HepG2 (cell line): ENCODE measurements around the gene PRRT1B. TPM values are rescaled to one million over a fixed set of nuclear protein-coding genes. Genes with fewer than 3 reads are reported as not detected.

Experiments used
- AGO2 ChIP-seq: fragments of 200-400 bp; formaldehyde crosslinking; optimal IDR thresholded peaks from 2 replicates; pipeline ENCODE3; 2017; ENCODE audit warnings: mild to moderate bottlenecking, low read depth, low read length, moderate library complexity
- AHR ChIP-seq: IDR thresholded peaks from 2 replicates; pipeline ENCODE4 v1.6.1; 2018; ENCODE audit warnings: missing genetic modification reagents, missing compliant biosample characterization
- ERF ChIP-seq: IDR thresholded peaks from 2 replicates; pipeline ENCODE4 v1.6.1; 2018; ENCODE audit warnings: missing biosample characterization, missing genetic modification reagents
- HMGA1 ChIP-seq: sonication (generic); formaldehyde crosslinking; conservative IDR thresholded peaks from 2 replicates; pipeline ENCODE4 v1.4.0; 2020; ENCODE audit warnings: missing genetic modification reagents
- LCORL ChIP-seq, 2 experiments: fragments of 450-650 bp in 1 of 2; sonication (generic) in 1 of 2; formaldehyde crosslinking in 1 of 2; IDR thresholded peaks; 2 replicates each; pipeline versions ENCODE4 v1.5.0 to v1.6.1; 2017 to 2020; ENCODE audit warnings: antibody characterized with exemption in 1 of 2, missing genetic modification reagents in 1 of 2
- MAFF ChIP-seq: IDR thresholded peaks from 2 replicates; pipeline ENCODE4 v1.6.1; 2011; ENCODE audit warnings: low read depth, low read length, improper control_type of control experiment
- MED13 ChIP-seq: sonication (generic); formaldehyde crosslinking; IDR thresholded peaks from 2 replicates; pipeline ENCODE4 v1.5.0; 2020; ENCODE audit warnings: missing genetic modification reagents
- MTF1 ChIP-seq: sonication (generic); formaldehyde crosslinking; IDR thresholded peaks from 2 replicates; pipeline ENCODE4 v1.5.0; 2020; ENCODE audit warnings: missing genetic modification reagents
- MXI1 ChIP-seq: IDR thresholded peaks from 3 replicates; pipeline ENCODE4 v1.6.1; 2012; ENCODE audit warnings: low read depth, low read length, inconsistent platforms, borderline replicate concordance
- NFATC3 ChIP-seq: sonication (generic); formaldehyde crosslinking; IDR thresholded peaks from 2 replicates; pipeline ENCODE4 v1.5.1; 2020; ENCODE audit warnings: mild to moderate bottlenecking, missing genetic modification reagents
- NONO ChIP-seq, 2 experiments: fragments of 450-650 bp in 1 of 2; sonication (generic) in 1 of 2; formaldehyde crosslinking in 1 of 2; IDR thresholded peaks in 1 of 2; conservative IDR thresholded peaks in 1 of 2; 2 replicates each; pipeline versions ENCODE4 v1.6.1 to v1.8.0; 2017 to 2022; ENCODE audit warnings: mild to moderate bottlenecking in 1 of 2, missing genetic modification reagents in 1 of 2, moderate library complexity in 1 of 2
- NR2F1 ChIP-seq, 2 experiments: fragments of 450-650 bp in 1 of 2; formaldehyde crosslinking in 1 of 2; IDR thresholded peaks; 2 replicates each; pipeline versions ENCODE4 v1.5.0 to v1.6.1; 2016 to 2020; ENCODE audit warnings: mild to moderate bottlenecking in 1 of 2, missing compliant biosample characterization in 1 of 2, missing genetic modification reagents in 1 of 2, moderate library complexity in 1 of 2
- SMARCC2 ChIP-seq: fragments of 450-650 bp; IDR thresholded peaks from 2 replicates; pipeline ENCODE4 v1.6.1; 2017; ENCODE audit warnings: antibody characterized with exemption, mild to moderate bottlenecking
- SSRP1 ChIP-seq: IDR thresholded peaks from 2 replicates; pipeline ENCODE4 v1.6.1; 2016; ENCODE audit warnings: control low read depth
- STAG1 ChIP-seq: sonication (generic); formaldehyde crosslinking; IDR thresholded peaks from 2 replicates; pipeline ENCODE4 v1.4.0; 2020; ENCODE audit warnings: missing genetic modification reagents
- SYNCRIP ChIP-seq: fragments of 200-400 bp; formaldehyde crosslinking; IDR thresholded peaks from 2 replicates; pipeline ENCODE4 v1.6.1; 2018; ENCODE audit warnings: mild to moderate bottlenecking, low read depth, low read length; ENCODE audit not compliant: insufficient read depth
- ZBTB3 ChIP-seq: sonication (generic); formaldehyde crosslinking; IDR thresholded peaks from 2 replicates; pipeline ENCODE4 v1.4.0; 2020; ENCODE audit warnings: low read depth, mild to moderate bottlenecking, moderate library complexity, missing genetic modification reagents, borderline replicate concordance
- ZBTB42 ChIP-seq: sonication (generic); formaldehyde crosslinking; IDR thresholded peaks from 2 replicates; pipeline ENCODE4 v1.5.0; 2020; ENCODE audit warnings: mild to moderate bottlenecking, missing genetic modification reagents
- ZNF180 ChIP-seq: sonication (generic); formaldehyde crosslinking; IDR thresholded peaks from 2 replicates; pipeline ENCODE4 v1.4.0; 2020; ENCODE audit warnings: low read depth, missing genetic modification reagents, borderline replicate concordance
- ZNF264 ChIP-seq: sonication (generic); formaldehyde crosslinking; IDR thresholded peaks from 2 replicates; pipeline ENCODE4 v1.4.0; 2020; ENCODE audit warnings: missing genetic modification reagents
- ZNF367 ChIP-seq: sonication (generic); formaldehyde crosslinking; IDR thresholded peaks from 2 replicates; pipeline ENCODE4 v1.4.0; 2020; ENCODE audit warnings: missing genetic modification reagents, borderline replicate concordance
- ZNF83 ChIP-seq: sonication (generic); formaldehyde crosslinking; IDR thresholded peaks from 2 replicates; pipeline ENCODE4 v1.4.0; 2020; ENCODE audit warnings: missing genetic modification reagents, mild to moderate bottlenecking, borderline replicate concordance
- polyA plus RNA-seq, 8 experiments: library from polyadenylated mRNA; depleted of rRNA in 3 of 8; stranded (reverse) in 7 of 8; unstranded in 1 of 8; fragments of >200 nt; fragmentation: Illumina TruSeq in 4 of 8; extraction: Trizol in 4 of 8; gene quantifications; 2 replicates each; pipeline versions ENCODE4 v1.2.1 to v1.2.3, GENCODE V29; 2011 to 2016; ENCODE audit warnings: low read depth in 4 of 8, missing spikeins in 1 of 8, mixed read lengths in 1 of 8; ENCODE audit not compliant: insufficient read depth in 1 of 8
- total RNA-seq, 5 experiments: library from RNA; depleted of rRNA; stranded (reverse); fragments of >200 nt; fragmentation: Illumina TruSeq; extraction: Trizol; gene quantifications; 2 replicates each; pipeline ENCODE4 v1.2.3, GENCODE V29; 2016; ENCODE audit warnings: low read depth in 1 of 5
- TF ChIP-seq, protein P1 (sequence below): sonication (generic); formaldehyde crosslinking; IDR thresholded peaks from 2 replicates; pipeline ENCODE4 v1.4.0; 2020; ENCODE audit warnings: missing genetic modification reagents
- TF ChIP-seq, protein P2 (sequence below): sonication (generic); formaldehyde crosslinking; IDR thresholded peaks from 2 replicates; pipeline ENCODE4 v1.5.0; 2020; ENCODE audit warnings: mild to moderate bottlenecking, missing genetic modification reagents
- TF ChIP-seq, protein P3 (sequence below): sonication (generic); formaldehyde crosslinking; IDR thresholded peaks from 2 replicates; pipeline ENCODE4 v1.8.1; 2023; ENCODE audit warnings: mild to moderate bottlenecking, missing genetic modification reagents

PRRT1B gene
- total and polyA plus RNA-seq, 2 of the 13 experiments (the other 11 are each of a cell fraction or from before 2014, with no cell fraction given) = not detected

DNA sequence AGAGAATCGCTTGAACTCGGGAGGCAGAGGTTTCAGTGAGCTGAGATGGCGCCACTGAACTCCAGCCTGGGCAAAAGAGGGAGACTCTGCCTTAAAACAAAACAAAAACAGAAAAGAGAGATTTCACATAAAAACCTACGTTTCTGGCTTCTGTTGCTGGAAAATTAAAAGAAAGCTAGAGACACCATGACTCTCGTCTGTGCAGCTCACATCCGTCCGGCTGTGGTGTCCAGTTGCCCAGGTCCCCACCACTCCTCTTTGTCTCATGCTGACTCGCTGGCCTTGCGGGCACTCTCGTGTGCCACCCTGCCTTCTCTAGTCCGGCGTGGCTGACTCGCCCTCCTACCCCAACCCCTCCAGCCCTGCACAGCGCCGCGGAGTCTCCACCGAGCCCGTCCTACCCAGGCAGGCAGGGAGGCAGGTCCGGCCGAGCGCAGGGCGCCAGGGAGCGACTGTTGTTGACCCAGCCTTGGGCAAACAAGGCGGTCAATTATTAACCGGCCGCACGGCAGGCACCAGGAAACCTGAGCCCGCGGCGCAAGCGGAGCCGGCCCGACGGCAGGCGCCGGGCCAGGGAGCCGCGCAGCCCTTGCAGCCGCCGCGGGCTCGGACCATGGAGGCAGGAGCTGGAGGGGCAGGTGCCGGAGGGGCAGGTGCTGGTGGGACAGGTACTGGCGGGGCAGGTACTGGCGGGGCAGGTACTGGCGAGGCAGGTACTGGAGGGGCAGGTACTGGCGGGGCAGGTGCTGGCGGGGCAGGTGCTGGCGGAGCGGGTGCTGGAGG lies at the start of gene PRRT1B (continued):
- TF ChIP-seq, protein P1, sequence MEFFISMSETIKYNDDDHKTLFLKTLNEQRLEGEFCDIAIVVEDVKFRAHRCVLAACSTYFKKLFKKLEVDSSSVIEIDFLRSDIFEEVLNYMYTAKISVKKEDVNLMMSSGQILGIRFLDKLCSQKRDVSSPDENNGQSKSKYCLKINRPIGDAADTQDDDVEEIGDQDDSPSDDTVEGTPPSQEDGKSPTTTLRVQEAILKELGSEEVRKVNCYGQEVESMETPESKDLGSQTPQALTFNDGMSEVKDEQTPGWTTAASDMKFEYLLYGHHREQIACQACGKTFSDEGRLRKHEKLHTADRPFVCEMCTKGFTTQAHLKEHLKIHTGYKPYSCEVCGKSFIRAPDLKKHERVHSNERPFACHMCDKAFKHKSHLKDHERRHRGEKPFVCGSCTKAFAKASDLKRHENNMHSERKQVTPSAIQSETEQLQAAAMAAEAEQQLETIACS = no peak
- TF ChIP-seq, protein P2, sequence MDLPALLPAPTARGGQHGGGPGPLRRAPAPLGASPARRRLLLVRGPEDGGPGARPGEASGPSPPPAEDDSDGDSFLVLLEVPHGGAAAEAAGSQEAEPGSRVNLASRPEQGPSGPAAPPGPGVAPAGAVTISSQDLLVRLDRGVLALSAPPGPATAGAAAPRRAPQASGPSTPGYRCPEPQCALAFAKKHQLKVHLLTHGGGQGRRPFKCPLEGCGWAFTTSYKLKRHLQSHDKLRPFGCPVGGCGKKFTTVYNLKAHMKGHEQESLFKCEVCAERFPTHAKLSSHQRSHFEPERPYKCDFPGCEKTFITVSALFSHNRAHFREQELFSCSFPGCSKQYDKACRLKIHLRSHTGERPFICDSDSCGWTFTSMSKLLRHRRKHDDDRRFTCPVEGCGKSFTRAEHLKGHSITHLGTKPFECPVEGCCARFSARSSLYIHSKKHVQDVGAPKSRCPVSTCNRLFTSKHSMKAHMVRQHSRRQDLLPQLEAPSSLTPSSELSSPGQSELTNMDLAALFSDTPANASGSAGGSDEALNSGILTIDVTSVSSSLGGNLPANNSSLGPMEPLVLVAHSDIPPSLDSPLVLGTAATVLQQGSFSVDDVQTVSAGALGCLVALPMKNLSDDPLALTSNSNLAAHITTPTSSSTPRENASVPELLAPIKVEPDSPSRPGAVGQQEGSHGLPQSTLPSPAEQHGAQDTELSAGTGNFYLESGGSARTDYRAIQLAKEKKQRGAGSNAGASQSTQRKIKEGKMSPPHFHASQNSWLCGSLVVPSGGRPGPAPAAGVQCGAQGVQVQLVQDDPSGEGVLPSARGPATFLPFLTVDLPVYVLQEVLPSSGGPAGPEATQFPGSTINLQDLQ (CRISPR knock-in tag) = no peak
- no peak for TF ChIP-seq LCORL (IDR thresholded peaks at IDR 0.05)
- TF ChIP-seq LCORL (CRISPR knock-in tag; IDR thresholded peaks at IDR 0.05) = peak; percentile 90
- TF ChIP-seq ZNF180 = no peak
- peak; percentile 39; the same call in 1 of the 2 replicates for TF ChIP-seq STAG1 (CRISPR knock-in tag)
- TF ChIP-seq NR2F1 (CRISPR knock-in tag; IDR thresholded peaks at IDR 0.05) = 0 out of 4 replicates have a peak, but pooled peaks of 1 of the 2 experiments have one; percentile 12
- TF ChIP-seq MED13 (CRISPR knock-in tag) = no peak
- no peak for TF ChIP-seq ZNF367 (CRISPR knock-in tag)
- no peak for TF ChIP-seq SSRP1 (CRISPR knock-in tag)
- no peak for TF ChIP-seq AHR
- TF ChIP-seq ZNF264 (CRISPR knock-in tag) = no peak
- no peak for TF ChIP-seq MTF1
- no peak for TF ChIP-seq SYNCRIP
- peak; percentile 53 for TF ChIP-seq ERF (CRISPR knock-in tag)
- TF ChIP-seq, protein P3, sequence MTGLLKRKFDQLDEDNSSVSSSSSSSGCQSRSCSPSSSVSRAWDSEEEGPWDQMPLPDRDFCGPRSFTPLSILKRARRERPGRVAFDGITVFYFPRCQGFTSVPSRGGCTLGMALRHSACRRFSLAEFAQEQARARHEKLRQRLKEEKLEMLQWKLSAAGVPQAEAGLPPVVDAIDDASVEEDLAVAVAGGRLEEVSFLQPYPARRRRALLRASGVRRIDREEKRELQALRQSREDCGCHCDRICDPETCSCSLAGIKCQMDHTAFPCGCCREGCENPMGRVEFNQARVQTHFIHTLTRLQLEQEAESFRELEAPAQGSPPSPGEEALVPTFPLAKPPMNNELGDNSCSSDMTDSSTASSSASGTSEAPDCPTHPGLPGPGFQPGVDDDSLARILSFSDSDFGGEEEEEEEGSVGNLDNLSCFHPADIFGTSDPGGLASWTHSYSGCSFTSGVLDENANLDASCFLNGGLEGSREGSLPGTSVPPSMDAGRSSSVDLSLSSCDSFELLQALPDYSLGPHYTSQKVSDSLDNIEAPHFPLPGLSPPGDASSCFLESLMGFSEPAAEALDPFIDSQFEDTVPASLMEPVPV = peak; percentile 66; the same call in 1 of the 2 replicates
- no peak for TF ChIP-seq HMGA1 (CRISPR knock-in tag)
- peak; percentile 58; the same call in 1 of the 2 replicates for TF ChIP-seq ZBTB3
- no peak for TF ChIP-seq SMARCC2
- TF ChIP-seq ZNF83 (CRISPR knock-in tag) = no peak
- TF ChIP-seq MAFF = no peak
- no peak for TF ChIP-seq NFATC3
- TF ChIP-seq NONO (IDR thresholded peaks at IDR 0.05) = no peak
- peak; percentile 93 for TF ChIP-seq NONO (CRISPR knock-in tag; conservative IDR thresholded peaks at IDR 0.05)
- TF ChIP-seq AGO2 = no peak
- no peak for TF ChIP-seq ZBTB42 (CRISPR knock-in tag)
- TF ChIP-seq MXI1 = peak; percentile 33; the same call in 1 of the 3 replicates
